Activated T-helper 1 cell treated with anti-CD3 and anti-CD28 coated beads, Interleukin-12 subunit alpha, Interleukin-12 subunit beta, Interleukin-2, Interleukin-4 antibody, amounts not matched to agents 30 ng/mL and 10 ng/mL and 1 ng/mL, durations not matched to agents 14 hours and 24 hours and 36 hours (primary cell): ENCODE data around the gene FGFR3. TPM values are rescaled to one million over a fixed set of nuclear protein-coding genes. Genes with fewer than 3 reads are reported as not detected.

Source experiments
- DNase-seq: peaks from one replicate; pipeline ENCODE4 v3.0.0; 2021; ENCODE audit warnings: low spot score
- H3K27ac Mint-ChIP-seq: one replicate; pipeline ENCODE4 v1.8.0; 2021; ENCODE audit warnings: mild to moderate bottlenecking, mixed read lengths
- H3K27me3 Mint-ChIP-seq: one replicate; pipeline ENCODE4 v1.8.0; 2022; ENCODE audit warnings: mild to moderate bottlenecking, moderate library complexity, mixed read lengths; ENCODE audit not compliant: insufficient read depth
- H3K36me3 Mint-ChIP-seq: one replicate; pipeline ENCODE4 v1.8.0; 2021; ENCODE audit warnings: low read depth, mixed read lengths
- H3K4me1 Mint-ChIP-seq: one replicate; pipeline ENCODE4 v1.8.0; 2021; ENCODE audit warnings: low read depth, mixed read lengths
- H3K4me3 Mint-ChIP-seq: one replicate; pipeline ENCODE4 v1.8.0; 2021; ENCODE audit warnings: mild to moderate bottlenecking, moderate library complexity, mixed read lengths
- H3K9me3 Mint-ChIP-seq: one replicate; pipeline ENCODE4 v1.8.0; 2021; ENCODE audit warnings: mixed read lengths
- intact Hi-C: fragments of 100-400 bp; cut with micrococcal nuclease; formaldehyde crosslinking; loops from one replicate; pipeline ENCODE4 v1.15.1; 2024
- total RNA-seq: library from RNA; stranded (reverse); gene quantifications from 2 replicates; pipeline ENCODE4 v1.2.3, GENCODE V29; 2022

Gene FGFR3
- total RNA-seq, 1 donor from 2014 or later = 0.29 TPM

DNA sequence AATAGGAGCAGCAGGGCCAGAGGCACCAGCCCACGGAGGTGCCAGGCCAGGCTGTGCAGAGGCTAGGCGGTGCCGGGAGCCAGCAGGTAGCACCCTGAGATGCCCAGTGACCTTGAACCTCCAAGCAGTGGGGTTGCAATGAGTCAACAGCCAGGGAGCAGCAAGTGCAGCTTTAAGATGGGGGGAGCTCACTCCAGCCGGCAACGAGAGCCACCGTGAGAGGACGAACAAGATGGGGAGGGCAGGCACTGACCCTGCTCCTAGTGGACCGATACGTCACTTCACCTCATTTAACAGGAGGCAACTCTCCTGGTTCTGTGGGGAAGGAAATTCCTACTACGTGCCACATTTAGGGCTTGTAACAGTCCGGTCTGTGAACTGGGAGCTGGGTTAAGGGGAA, 58.1 kb downstream of the FGFR3 start:
- Mint-ChIP-seq H3K27me3 (no peaks in the 10 kb centered on the region), H3K4me1 (peaks cover 30% of the 10 kb centered on the region), H3K4me3 (no peak overlapping the region), H3K9me3 (no peaks in the 10 kb centered on the region), H3K36me3 (peaks cover 18% of the 10 kb centered on the region), H3K27ac (no peak overlapping the region)
- intact Hi-C loops = loop anchor here (10.0 kb wide), 1 partner anchor 506 kb away; the partner anchor contains the start of gene UVSSA
- DNase-seq = no peak

- no peak overlapping the region for H3K4me3 Mint-ChIP-seq
- DNase-seq = no peak
- intact Hi-C loops = loop anchor here (10.0 kb wide), 1 partner anchor 507 kb away; the partner anchor contains the start of gene UVSSA
- no peaks in the 10 kb centered on the region for H3K27me3 Mint-ChIP-seq
- peak overlapping the region; percentile 4 for H3K27ac Mint-ChIP-seq
- no peaks in the 10 kb centered on the region for H3K9me3 Mint-ChIP-seq
- peaks cover 15% of the 10 kb centered on the region for H3K36me3 Mint-ChIP-seq
- H3K4me1 Mint-ChIP-seq = peaks cover 30% of the 10 kb centered on the region
Measured at GRCh38 chr4:1851575-1852410, 58.7 kb downstream of the FGFR3 start.

DNA sequence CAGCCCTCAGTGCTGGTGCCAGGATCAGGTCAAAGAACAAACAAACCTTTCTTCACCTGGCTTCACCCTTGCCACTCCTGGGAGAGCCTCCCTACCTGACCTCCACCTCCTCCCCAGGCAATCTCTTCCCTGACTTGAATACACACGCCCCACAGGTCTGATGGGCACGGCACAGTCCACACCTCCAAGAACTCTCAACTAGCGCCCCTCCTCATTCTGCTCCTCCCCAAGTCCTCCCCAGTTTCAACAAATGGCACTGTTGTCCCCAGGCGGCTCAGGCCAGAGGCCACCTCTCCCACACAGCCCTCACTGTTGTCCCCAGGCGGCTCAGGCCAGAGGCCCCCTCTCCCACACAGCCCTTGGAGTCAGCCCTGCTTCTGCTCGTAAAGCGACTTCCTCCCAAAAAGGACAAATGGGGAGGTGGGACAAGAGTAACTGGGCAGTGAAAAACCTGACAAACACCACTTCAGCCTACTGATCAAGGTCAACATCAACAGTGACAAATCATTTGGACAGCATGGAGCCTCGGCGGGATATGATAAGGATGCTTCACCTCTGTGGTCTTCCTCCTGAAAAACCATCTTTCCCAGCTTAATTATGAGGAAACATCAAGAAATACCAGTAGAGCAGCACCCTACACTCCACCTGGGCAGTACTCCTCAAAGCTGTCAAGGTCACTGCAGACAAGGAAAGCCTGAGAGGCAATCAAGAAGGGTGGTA, 60.0 kb downstream of the FGFR3 start:
- H3K27ac Mint-ChIP-seq = peak overlapping the region; percentile 37
- intact Hi-C loops = loop anchor here (10.0 kb wide), 1 partner anchor 508 kb away; the partner anchor contains the start of gene UVSSA
- peaks cover 11% of the 10 kb centered on the region for H3K36me3 Mint-ChIP-seq
- H3K27me3 Mint-ChIP-seq = no peaks in the 10 kb centered on the region
- peak overlapping the region; percentile 77 for H3K4me3 Mint-ChIP-seq
- H3K9me3 Mint-ChIP-seq = no peaks in the 10 kb centered on the region
- H3K4me1 Mint-ChIP-seq = peaks cover 37% of the 10 kb centered on the region
- no peak for DNase-seq

DNA sequence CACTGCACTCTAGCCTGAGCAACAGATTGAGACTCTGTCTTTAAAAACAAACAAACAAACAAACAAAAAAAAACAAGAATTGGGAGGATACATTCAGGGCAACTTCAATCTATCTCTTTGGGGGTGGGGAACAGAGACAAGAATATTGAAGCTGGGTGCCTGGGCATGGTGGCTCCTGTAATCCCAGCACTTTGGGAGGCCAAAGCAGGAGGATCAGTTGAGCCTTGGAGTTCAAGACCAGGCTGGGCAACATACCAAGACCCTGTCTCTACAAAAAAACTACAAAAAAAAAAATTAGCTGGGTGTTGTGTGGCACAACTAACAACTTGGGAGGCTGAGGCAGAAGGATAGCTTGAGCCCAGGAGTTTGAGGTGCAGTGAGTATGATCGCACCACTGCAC, 61.7 kb downstream of the FGFR3 start:
- Mint-ChIP-seq H3K9me3 (no peaks in the 10 kb centered on the region), H3K4me1 (peaks cover 37% of the 10 kb centered on the region), H3K36me3 (peaks cover 13% of the 10 kb centered on the region), H3K27me3 (no peaks in the 10 kb centered on the region), H3K4me3 (peak overlapping the region; percentile 87), H3K27ac (peak overlapping the region; percentile 68)
- no peak for DNase-seq
- intact Hi-C loops = loop anchor here (2.0 to 10.0 kb wide), 4 partner anchors 20 to 922 kb away; partner anchors contain the start of genes CTBP1, GAK, TMEM175 and UVSSA

- Mint-ChIP-seq H3K4me1 (peaks cover 37% of the 10 kb centered on the region), H3K36me3 (peaks cover 13% of the 10 kb centered on the region), H3K4me3 (peak overlapping the region; percentile 87), H3K9me3 (no peaks in the 10 kb centered on the region), H3K27ac (peak overlapping the region; percentile 68), H3K27me3 (no peaks in the 10 kb centered on the region)
- intact Hi-C loops = loop anchor here (1.0 to 10.0 kb wide), 14 partner anchors 15 to 923 kb away; partner anchors contain the start of genes CFAP99, CTBP1, FAM193A and GAK
- DNase-seq = no peak
Measured at GRCh38 chr4:1855333-1856070, 62.4 kb downstream of the FGFR3 start.

DNA sequence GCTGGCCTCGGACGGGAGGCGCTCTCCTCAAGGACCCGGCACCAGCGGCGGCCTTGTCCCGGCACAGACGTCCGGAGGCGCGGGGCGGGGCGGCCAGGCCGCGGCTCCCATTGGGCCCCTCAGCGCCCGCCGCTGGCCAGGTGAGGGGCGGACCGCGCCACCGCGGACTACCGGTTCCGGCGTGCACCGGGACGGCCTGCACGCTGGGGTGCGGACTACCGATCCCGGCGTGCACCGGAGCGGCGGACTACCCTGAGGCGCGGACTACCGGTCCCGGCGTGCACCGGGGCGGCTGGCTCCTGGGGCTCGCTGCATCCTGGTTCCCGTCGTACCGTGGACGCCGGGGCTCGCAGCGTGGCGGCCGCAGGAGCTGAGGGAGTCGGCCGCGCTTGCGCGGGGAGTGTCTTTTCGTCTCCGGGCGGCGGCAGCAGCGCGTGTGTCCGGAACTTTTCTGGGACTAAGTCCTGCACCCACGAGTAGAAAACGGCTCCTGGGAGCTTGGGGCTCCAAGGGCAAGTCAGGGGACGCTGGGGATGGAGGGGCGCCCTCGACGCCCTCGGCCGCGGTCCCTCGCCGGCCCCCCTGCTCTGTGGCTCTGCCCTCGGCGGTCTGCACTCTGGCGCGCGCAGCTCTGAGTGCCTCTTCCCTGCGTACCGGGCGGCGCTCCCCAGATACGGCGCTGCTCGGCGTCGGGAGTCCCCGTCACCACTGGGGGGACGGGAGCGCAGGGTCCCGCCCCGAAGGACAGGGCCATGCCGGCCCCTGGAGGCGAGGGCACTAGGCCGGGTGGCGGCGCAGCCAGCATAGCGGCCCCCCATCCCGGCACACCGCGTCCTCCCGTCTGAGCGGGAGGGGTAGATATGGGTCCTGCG, 63.2 kb downstream of the FGFR3 start, which contains the start of gene LETM1:
Gene LETM1, minus strand, starts transcription at position 86 of the 872 bp plus-strand sequence. CDS start 206 bp downstream, outside the sequence.
- Mint-ChIP-seq H3K4me1 (peaks cover 33% of the 10 kb centered on the region), H3K4me3 (peak within 1 kb of the TSS; percentile 87), H3K9me3 (no peaks in the 10 kb centered on the region), H3K36me3 (peaks cover 13% of the 10 kb centered on the region), H3K27me3 (no peaks in the 10 kb centered on the region), H3K27ac (peak within 1 kb of the TSS; percentile 68)
- peak; percentile 95 for DNase-seq
- intact Hi-C loops = loop anchor here (1.0 to 10.0 kb wide), 13 partner anchors 14 to 924 kb away; partner anchors contain the start of genes CFAP99, CTBP1, FAM193A and GAK

- Mint-ChIP-seq H3K4me3 (peak overlapping the region; percentile 84), H3K4me1 (peaks cover 33% of the 10 kb centered on the region), H3K27ac (peak overlapping the region; percentile 61), H3K9me3 (no peaks in the 10 kb centered on the region), H3K27me3 (no peaks in the 10 kb centered on the region), H3K36me3 (peaks cover 13% of the 10 kb centered on the region)
- intact Hi-C loops = loop anchor here (1.0 to 10.0 kb wide), 13 partner anchors 13 to 925 kb away; partner anchors contain the start of genes CFAP99, CTBP1, FAM193A and GAK
- no peak for DNase-seq
Measured at GRCh38 chr4:1856943-1857699, 64.0 kb downstream of the FGFR3 start.

GRCh38 chr4:1857931-1858330, 64.8 kb downstream of the FGFR3 start:
- Mint-ChIP-seq H3K9me3 (no peaks in the 10 kb centered on the region), H3K4me3 (no peak overlapping the region), H3K4me1 (peaks cover 30% of the 10 kb centered on the region), H3K27me3 (no peaks in the 10 kb centered on the region), H3K36me3 (peaks cover 7% of the 10 kb centered on the region), H3K27ac (no peak overlapping the region)
- intact Hi-C loops = loop anchor here (2.0 to 10.0 kb wide), 4 partner anchors 53 to 926 kb away; partner anchors contain the start of genes CTBP1, GAK, TMEM175 and UVSSA
- no peak for DNase-seq

Other genes starting within 250 kb of the FGFR3 start
- 2.5 and 5.5 TPM in 2 replicates for gene FAM53A, start 109.0 kb upstream of the FGFR3 start, total RNA-seq
- gene SLBP, start 81.0 kb upstream of the FGFR3 start, total RNA-seq = 136 and 140 TPM in 2 replicates
- 27.4 and 28.4 TPM in 2 replicates for gene TMEM129, start 72.0 kb upstream of the FGFR3 start, total RNA-seq
- 134 and 139 TPM in 2 replicates for gene TACC3, start 71.8 kb upstream of the FGFR3 start, total RNA-seq
- gene LETM1, start 62.9 kb downstream of the FGFR3 start, total RNA-seq = 93.9 and 101 TPM in 2 replicates
- gene NSD2, start 78.1 kb downstream of the FGFR3 start, total RNA-seq = 200 and 202 TPM in 2 replicates
- 52.9 and 55.4 TPM in 2 replicates for gene NELFA, start 215.7 kb downstream of the FGFR3 start, total RNA-seq